GM10248 (cell line): ENCODE data around the gene ZNF331.
"Not testable (repeated sequence)": the region's sequence is repeated elsewhere in the genome, so short reads cannot be mapped to it uniquely, and the experiment has no call there.

Experiments used
- CTCF ChIA-PET: fragments of 300-600 bp; sonication (Branson Sonifier 250); formaldehyde crosslinking; extraction: SDS; loops from one replicate; lab custom pipeline; 2021; ENCODE audit warnings: antibody characterized with exemption; lab: Yijun Ruan, JAX
- POLR2A ChIA-PET: fragments of 350-650 bp; sonication (Branson Sonifier 250); formaldehyde crosslinking; extraction: SDS; loops from one replicate; lab custom pipeline; 2020; ENCODE audit warnings: antibody characterized with exemption; lab: Yijun Ruan, JAX
- DNase-seq: peaks from one replicate; pipeline ENCODE4 v3.0.0; 2012; ENCODE audit errors: extremely low spot score
- TF ChIP-seq, protein P1 (sequence below): IDR thresholded peaks from 2 replicates; pipeline ENCODE4 v1.5.1; 2012; ENCODE audit warnings: mild to moderate bottlenecking, low read depth; ENCODE audit errors: extremely low read depth, missing control alignments, control extremely low read depth

The ZNF331 gene

DNA sequence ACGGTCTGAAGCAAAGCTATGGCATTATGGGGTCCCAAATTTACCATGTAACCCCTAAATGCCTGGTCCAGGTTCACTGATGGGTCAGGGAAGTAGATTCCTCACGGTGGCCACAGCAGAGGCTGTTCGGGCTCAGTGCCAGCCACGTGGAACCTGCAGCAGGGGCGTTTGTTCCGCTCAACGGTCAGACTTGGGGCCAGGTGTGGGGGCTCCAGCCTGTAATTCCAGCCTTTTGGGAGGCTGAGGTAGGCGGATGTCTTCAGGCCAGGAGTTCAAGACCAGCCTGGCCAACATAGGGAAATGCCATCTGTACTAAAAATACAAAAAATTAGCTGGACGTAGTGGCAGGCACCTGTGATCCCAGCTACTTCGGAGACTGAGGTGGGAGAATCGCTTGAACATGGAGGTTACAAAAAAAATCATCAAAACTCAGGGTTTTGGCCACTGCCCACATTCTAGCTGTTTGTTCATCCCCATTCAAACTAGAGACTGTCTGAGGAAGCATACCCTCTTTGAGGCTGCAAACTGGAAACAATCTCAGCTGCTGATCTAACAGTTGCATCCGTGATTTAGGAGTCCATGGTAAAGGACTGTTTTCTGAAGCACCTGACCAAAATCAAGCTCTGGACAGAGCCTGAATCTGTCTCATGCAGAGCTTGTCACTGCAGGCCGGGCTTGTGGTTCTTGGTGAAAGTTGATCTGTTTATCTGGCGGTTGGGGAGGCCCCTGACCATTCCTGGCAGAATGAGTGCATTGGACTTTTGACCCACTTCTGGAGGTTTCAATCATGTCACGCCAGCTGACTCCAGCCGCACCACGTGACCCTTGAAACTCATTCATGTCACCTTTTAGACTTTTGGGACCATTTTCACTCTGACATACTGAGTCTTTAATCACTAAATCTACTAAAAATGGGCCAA is 30.2 kb upstream of the ZNF331 start:
- TF ChIP-seq, protein P1, sequence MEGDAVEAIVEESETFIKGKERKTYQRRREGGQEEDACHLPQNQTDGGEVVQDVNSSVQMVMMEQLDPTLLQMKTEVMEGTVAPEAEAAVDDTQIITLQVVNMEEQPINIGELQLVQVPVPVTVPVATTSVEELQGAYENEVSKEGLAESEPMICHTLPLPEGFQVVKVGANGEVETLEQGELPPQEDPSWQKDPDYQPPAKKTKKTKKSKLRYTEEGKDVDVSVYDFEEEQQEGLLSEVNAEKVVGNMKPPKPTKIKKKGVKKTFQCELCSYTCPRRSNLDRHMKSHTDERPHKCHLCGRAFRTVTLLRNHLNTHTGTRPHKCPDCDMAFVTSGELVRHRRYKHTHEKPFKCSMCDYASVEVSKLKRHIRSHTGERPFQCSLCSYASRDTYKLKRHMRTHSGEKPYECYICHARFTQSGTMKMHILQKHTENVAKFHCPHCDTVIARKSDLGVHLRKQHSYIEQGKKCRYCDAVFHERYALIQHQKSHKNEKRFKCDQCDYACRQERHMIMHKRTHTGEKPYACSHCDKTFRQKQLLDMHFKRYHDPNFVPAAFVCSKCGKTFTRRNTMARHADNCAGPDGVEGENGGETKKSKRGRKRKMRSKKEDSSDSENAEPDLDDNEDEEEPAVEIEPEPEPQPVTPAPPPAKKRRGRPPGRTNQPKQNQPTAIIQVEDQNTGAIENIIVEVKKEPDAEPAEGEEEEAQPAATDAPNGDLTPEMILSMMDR: no peak
- no peak for DNase-seq
- ChIA-PET CTCF (interaction anchor here (1.3 kb wide), 1 partner anchor 13 kb away, joined by 4 read pairs; no protein-coding TSS in a partner anchor), POLR2A (no interaction called here)

DNA sequence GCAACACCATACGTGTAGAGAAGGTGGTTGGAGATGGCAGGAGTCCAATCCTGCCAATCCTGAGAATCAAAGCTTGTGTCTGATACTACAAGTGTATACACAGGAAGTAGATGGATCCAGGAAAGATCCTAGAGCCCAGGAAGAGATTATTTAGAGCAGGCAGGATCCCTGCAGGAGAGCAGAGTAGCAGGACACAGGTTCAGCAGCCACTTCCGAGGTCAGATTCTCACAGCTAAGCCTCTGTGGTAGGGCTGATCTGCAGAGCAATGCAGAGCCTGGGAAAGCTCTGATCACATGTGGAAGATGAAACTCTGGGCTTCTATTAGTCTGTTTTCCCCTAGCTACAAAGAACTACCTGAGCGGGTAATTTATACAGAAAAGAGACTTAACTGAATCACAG is 28.5 kb upstream of the ZNF331 start:
- TF ChIP-seq, protein P1: no peak
- POLR2A ChIA-PET: no interaction called here
- CTCF ChIA-PET: no interaction called here
- no peak for DNase-seq

DNA sequence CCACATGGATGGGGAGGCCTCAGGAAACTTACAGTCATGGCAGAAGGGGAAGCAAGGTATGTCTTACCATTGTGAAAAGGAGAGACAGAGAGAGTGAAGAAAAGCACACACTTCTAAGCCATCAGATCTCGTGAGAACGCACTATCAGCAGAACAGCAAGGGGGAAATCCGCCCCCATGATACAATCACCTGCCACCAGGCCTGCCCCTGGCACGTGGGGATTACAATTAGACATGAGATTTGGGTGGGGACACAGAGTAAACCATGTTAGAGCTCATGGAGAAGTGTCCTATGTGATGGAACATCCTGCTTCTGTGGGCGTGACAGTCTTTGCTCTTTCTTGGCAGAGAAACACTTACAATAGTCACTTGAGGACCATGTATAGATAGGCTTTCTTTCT is 28.1 kb upstream of the ZNF331 start:
- CTCF ChIA-PET: interaction anchor here (1.1 kb wide), 1 partner anchor 85 kb away, joined by 3 read pairs; no protein-coding TSS in a partner anchor
- POLR2A ChIA-PET: no interaction called here

DNA sequence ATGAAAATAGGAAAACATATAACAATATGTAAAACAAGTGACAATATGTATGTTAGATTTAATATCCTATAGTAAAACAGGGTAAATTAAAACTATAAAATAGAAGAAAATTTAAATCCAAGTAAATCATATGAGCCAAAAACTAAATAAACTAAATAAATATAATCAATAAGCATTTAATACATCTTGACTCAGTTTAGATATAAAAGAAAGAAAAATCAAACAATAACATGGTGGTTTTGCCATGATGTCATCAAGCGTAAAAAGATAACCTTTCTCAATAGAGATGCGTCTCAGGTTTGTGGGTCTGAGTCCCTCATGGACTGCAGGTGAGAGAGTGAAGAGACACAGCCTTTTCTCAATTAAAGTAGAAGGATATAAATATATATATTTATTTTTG is 26.6 kb upstream of the ZNF331 start:
- POLR2A ChIA-PET: no interaction called here
- TF ChIP-seq, protein P1: no peak
- CTCF ChIA-PET: no interaction called here
- no peak for DNase-seq

More for the DNA sequence above, 28.1 kb upstream of the ZNF331 start:
- DNase-seq: no peak
- TF ChIP-seq, protein P1: no peak

DNA sequence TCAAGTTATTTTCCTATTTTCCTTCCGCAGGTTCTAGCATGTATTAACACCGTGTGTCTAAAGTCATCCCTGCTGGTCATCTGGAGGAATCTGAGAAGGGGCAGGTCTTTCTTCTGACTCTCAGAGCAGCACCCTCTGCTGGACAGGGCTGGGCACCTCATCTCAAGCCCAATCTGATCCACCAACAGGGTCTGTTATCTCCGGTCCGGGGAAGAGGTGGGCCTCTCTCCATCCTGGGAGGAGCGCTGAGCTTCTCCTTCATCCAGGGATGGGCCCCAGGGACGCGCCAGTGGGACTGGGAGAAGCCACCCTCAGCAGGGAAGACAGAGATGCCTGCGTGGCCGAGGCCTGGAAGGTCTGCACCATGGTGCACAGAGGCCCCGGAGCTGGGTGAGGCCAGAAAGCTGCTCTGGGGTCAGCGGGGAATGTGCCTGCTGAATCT is 26.0 kb upstream of the ZNF331 start:
- ChIA-PET POLR2A (no interaction called here), CTCF (interaction anchor here (1.3 kb wide), 1 partner anchor 9 kb away, joined by 3 read pairs; no protein-coding TSS in a partner anchor)
- no peak for DNase-seq
- TF ChIP-seq, protein P1: no peak

DNA sequence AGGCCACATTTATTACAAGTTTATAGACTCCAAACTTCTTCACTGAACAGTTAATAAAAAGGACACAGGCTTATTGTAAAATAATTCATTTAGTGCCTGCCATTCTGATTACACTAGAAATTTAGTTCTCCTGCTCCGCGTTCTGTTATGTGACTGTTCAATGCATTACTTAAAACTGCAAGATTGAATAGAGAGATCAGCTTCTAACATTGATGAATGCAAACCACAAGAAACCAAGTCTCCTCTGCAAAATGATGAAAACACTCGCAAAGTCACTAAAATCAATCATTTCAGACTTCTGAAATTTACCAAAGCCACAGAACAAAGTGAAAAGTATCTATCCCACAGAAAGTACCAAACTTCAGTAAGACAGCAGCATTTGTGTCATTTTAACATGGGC is 22.9 kb upstream of the ZNF331 start:
- CTCF ChIA-PET, DNase-seq, POLR2A ChIA-PET: not testable (repeated sequence)
